Muscle layer of colon (tissue), 2 donors: Measurements from ENCODE around the gene MYEF2.

ENCODE experiments used
- H3K27ac ChIP-seq: one replicate; pipeline ENCODE4 v1.7.0; 2013; ENCODE audit warnings: low read depth, mild to moderate bottlenecking, low read length, moderate library complexity
- H3K27me3 ChIP-seq, 2 donors: one replicate each; pipeline ENCODE4 v1.7.0; 2013; ENCODE audit warnings: low read length in 2 of 2, mild to moderate bottlenecking in 2 of 2; ENCODE audit not compliant: insufficient read depth in 2 of 2, control insufficient read depth in 1 of 2
- H3K36me3 ChIP-seq: one replicate; pipeline ENCODE4 v1.7.0; 2013; ENCODE audit warnings: mild to moderate bottlenecking, low read length; ENCODE audit not compliant: insufficient read depth
- H3K4me1 ChIP-seq: one replicate; pipeline ENCODE4 v1.7.0; 2013; ENCODE audit warnings: mild to moderate bottlenecking, low read length; ENCODE audit not compliant: insufficient read depth
- H3K4me3 ChIP-seq, 2 donors: one replicate each; pipeline ENCODE4 v1.7.0; 2013; ENCODE audit warnings: low read length in 2 of 2, low read depth in 1 of 2, mild to moderate bottlenecking in 1 of 2, moderate library complexity in 1 of 2
- H3K9ac ChIP-seq: one replicate; pipeline ENCODE4 v1.7.0; 2013; ENCODE audit warnings: low read length
- H3K9me3 ChIP-seq: one replicate; pipeline ENCODE4 v1.7.0; 2013; ENCODE audit warnings: mild to moderate bottlenecking, low read length
- donor health status: abdominal sarcoma.
- donor health status: Adenocarcinoma of cecum.

The MYEF2 gene

GRCh38 chr15:48185529-48185928 lies 7.4 kb upstream of the MYEF2 start:
- Histone ChIP-seq H3K27ac (no peak overlapping the region), H3K4me3 (no peak overlapping the region), H3K27me3 (no peaks in the 10 kb centered on the region), H3K9me3 (no peaks in the 10 kb centered on the region), H3K9ac (no peak overlapping the region), H3K36me3 (no peaks in the 10 kb centered on the region), H3K4me1 (no peaks in the 10 kb centered on the region)

GRCh38 chr15:48182749-48183148 lies 4.7 kb upstream of the MYEF2 start:
- Histone ChIP-seq H3K4me1 (no peaks in the 10 kb centered on the region), H3K9me3 (no peaks in the 10 kb centered on the region), H3K27ac (no peak overlapping the region), H3K9ac (no peak overlapping the region), H3K27me3 (no peaks in the 10 kb centered on the region), H3K4me3 (no peak overlapping the region), H3K36me3 (no peaks in the 10 kb centered on the region)

- H3K27ac ChIP-seq: peak overlapping the region; percentile 82
Measured at GRCh38 chr15:48178648-48178931, 495 bp upstream of the MYEF2 start.

GRCh38 chr15:48177383-48177765 lies 721 bp downstream of the MYEF2 start:
- Histone ChIP-seq H3K4me3 (peak overlapping the region; percentile 48 to 78), H3K27me3 (no peaks in the 10 kb centered on the region), H3K9me3 (no peaks in the 10 kb centered on the region), H3K36me3 (no peaks in the 10 kb centered on the region), H3K4me1 (peaks cover 4% of the 10 kb centered on the region), H3K27ac (peak overlapping the region; percentile 82), H3K9ac (peak overlapping the region; percentile 29)

More at GRCh38 chr15:48178648-48178931, 495 bp upstream of the MYEF2 start:
- Histone ChIP-seq H3K9me3 (no peaks in the 10 kb centered on the region), H3K36me3 (no peaks in the 10 kb centered on the region), H3K4me3 (peak overlapping the region; percentile 48 to 78), H3K4me1 (peaks cover 4% of the 10 kb centered on the region), H3K9ac (no peak overlapping the region), H3K27me3 (no peaks in the 10 kb centered on the region)

- no peaks in the 10 kb centered on the region for H3K27me3 ChIP-seq
- peak overlapping the region; percentile 29 for H3K9ac ChIP-seq
- no peaks in the 10 kb centered on the region for H3K36me3 ChIP-seq
- peak overlapping the region in 1 of 2 donors; percentile 48 for H3K4me3 ChIP-seq
- H3K9me3 ChIP-seq: no peaks in the 10 kb centered on the region
- peaks cover 4% of the 10 kb centered on the region for H3K4me1 ChIP-seq
- H3K27ac ChIP-seq: peak overlapping the region; percentile 82
Measured at GRCh38 chr15:48176957-48177356, 1.1 kb downstream of the MYEF2 start.

- peaks cover 4% of the 10 kb centered on the region for H3K4me1 ChIP-seq
- peak overlapping the region; percentile 29 for H3K9ac ChIP-seq
- H3K4me3 ChIP-seq: no peak overlapping the region
- H3K9me3 ChIP-seq: no peaks in the 10 kb centered on the region
- no peaks in the 10 kb centered on the region for H3K36me3 ChIP-seq
- no peaks in the 10 kb centered on the region for H3K27me3 ChIP-seq
- H3K27ac ChIP-seq: no peak overlapping the region
Measured at GRCh38 chr15:48176112-48176511, 2.0 kb downstream of the MYEF2 start.

GRCh38 chr15:48175126-48175525 lies 3.0 kb downstream of the MYEF2 start:
- no peaks in the 10 kb centered on the region for H3K27me3 ChIP-seq
- no peaks in the 10 kb centered on the region for H3K36me3 ChIP-seq
- H3K4me1 ChIP-seq: peaks cover 4% of the 10 kb centered on the region
- no peak overlapping the region for H3K4me3 ChIP-seq
- H3K27ac ChIP-seq: no peak overlapping the region
- no peak overlapping the region for H3K9ac ChIP-seq
- no peaks in the 10 kb centered on the region for H3K9me3 ChIP-seq

GRCh38 chr15:48170981-48171380 lies 7.1 kb downstream of the MYEF2 start:
- no peaks in the 10 kb centered on the region for H3K4me1 ChIP-seq
- H3K36me3 ChIP-seq: peaks cover 4% of the 10 kb centered on the region
- H3K4me3 ChIP-seq: no peak overlapping the region
- no peak overlapping the region for H3K27ac ChIP-seq
- no peaks in the 10 kb centered on the region for H3K9me3 ChIP-seq
- no peaks in the 10 kb centered on the region for H3K27me3 ChIP-seq
- no peak overlapping the region for H3K9ac ChIP-seq

GRCh38 chr15:48168616-48169015 lies 9.5 kb downstream of the MYEF2 start:
- Histone ChIP-seq H3K9me3 (no peaks in the 10 kb centered on the region), H3K9ac (no peak overlapping the region), H3K4me3 (no peak overlapping the region), H3K4me1 (no peaks in the 10 kb centered on the region), H3K27me3 (no peaks in the 10 kb centered on the region), H3K36me3 (peaks cover 4% of the 10 kb centered on the region), H3K27ac (no peak overlapping the region)

- H3K27ac ChIP-seq: no peak overlapping the region
- no peaks in the 10 kb centered on the region for H3K27me3 ChIP-seq
- no peak overlapping the region for H3K4me3 ChIP-seq
- no peak overlapping the region for H3K9ac ChIP-seq
- no peaks in the 10 kb centered on the region for H3K4me1 ChIP-seq
- no peaks in the 10 kb centered on the region for H3K9me3 ChIP-seq
- peaks cover 14% of the 10 kb centered on the region for H3K36me3 ChIP-seq
Measured at GRCh38 chr15:48153526-48153925, 24.6 kb downstream of the MYEF2 start.

GRCh38 chr15:48149858-48150257 lies 28.2 kb downstream of the MYEF2 start:
- H3K9me3 ChIP-seq: no peaks in the 10 kb centered on the region
- no peak overlapping the region for H3K9ac ChIP-seq
- no peak overlapping the region for H3K27ac ChIP-seq
- H3K4me3 ChIP-seq: no peak overlapping the region
- H3K36me3 ChIP-seq: peaks cover 14% of the 10 kb centered on the region
- no peaks in the 10 kb centered on the region for H3K27me3 ChIP-seq
- H3K4me1 ChIP-seq: peaks cover 13% of the 10 kb centered on the region

GRCh38 chr15:48147358-48147757 lies 30.7 kb downstream of the MYEF2 start:
- Histone ChIP-seq H3K27ac (no peak overlapping the region), H3K4me1 (peaks cover 29% of the 10 kb centered on the region), H3K36me3 (peaks cover 14% of the 10 kb centered on the region), H3K4me3 (no peak overlapping the region), H3K9ac (no peak overlapping the region), H3K9me3 (no peaks in the 10 kb centered on the region), H3K27me3 (no peaks in the 10 kb centered on the region)
